Gastrocnemius medialis (tissue), 4 donors: ENCODE measurements around the gene KDM5C. TPM values are rescaled to one million over a fixed set of nuclear protein-coding genes. Genes with fewer than 3 reads are reported as not detected.

ENCODE experiments used
- ATAC-seq, 2 donors: fragments of 150-250 bp; one replicate each; pipeline ENCODE4 v1.9.1; 2016
- DNase-seq, 2 donors: peaks; one replicate each; pipeline ENCODE4 v3.0.0-alpha.2; 2019
- H3K27ac ChIP-seq, 4 donors: fragments of 200-600 bp; sonication (generic); 1 replicate in 1 of 4; 2 replicates in 3 of 4; pipeline ENCODE4 v1.5.1; 2016 to 2018; ENCODE audit warnings: mild to moderate bottlenecking in 2 of 4, moderate library complexity in 1 of 4
- H3K27me3 ChIP-seq, 3 donors: fragments of 200-600 bp; sonication (generic) in 2 of 3; 1 replicate in 1 of 3; 2 replicates in 2 of 3; pipeline versions ENCODE4 v1.5.1 to v1.6.0; 2016 to 2019; ENCODE audit warnings: mild to moderate bottlenecking in 1 of 3, moderate library complexity in 1 of 3
- H3K36me3 ChIP-seq, 2 donors: fragments of 200-600 bp; sonication (generic) in 1 of 2; one replicate each; pipeline ENCODE4 v1.5.1; 2017 to 2018
- H3K4me1 ChIP-seq, 2 donors: fragments of 200-600 bp; sonication (generic) in 1 of 2; one replicate each; pipeline ENCODE4 v1.5.1; 2016 to 2017; ENCODE audit warnings: mild to moderate bottlenecking in 2 of 2
- H3K4me3 ChIP-seq, 4 donors: fragments of 200-600 bp; sonication (generic) in 3 of 4; 1 replicate in 1 of 4; 2 replicates in 3 of 4; pipeline ENCODE4 v1.5.1; 2016 to 2019; ENCODE audit warnings: mild to moderate bottlenecking in 2 of 4
- H3K9me3 ChIP-seq, 3 donors: fragments of 200-600 bp; sonication (generic) in 2 of 3; 1 replicate in 1 of 3; 2 replicates in 2 of 3; pipeline ENCODE4 v1.5.1; 2016 to 2019
- POLR2A ChIP-seq, 2 donors: fragments of 450-650 bp; IDR thresholded peaks; one replicate each; pipeline ENCODE4 v1.6.1; 2017; ENCODE audit warnings: antibody characterized with exemption in 2 of 2, mild to moderate bottlenecking in 2 of 2, moderate library complexity in 2 of 2
- in situ Hi-C, 4 donors: fragments of 200-750 bp; cut with MboI; loops; one replicate each; pipeline versions ENCODE4 v1.15.0 to v1.8.0; 2017; ENCODE audit warnings: low sequenced_read_pairs in 4 of 4
- intact Hi-C: fragments of 100-400 bp; cut with DNase I; formaldehyde crosslinking; loops from one replicate; pipeline ENCODE4 v1.15.1; 2023; ENCODE audit warnings: low total_unique reads
- total RNA-seq, 4 donors: library from RNA; depleted of rRNA; stranded (reverse); fragments of >200 nt; gene quantifications; one replicate each; pipeline versions ENCODE4 v1.1.0 to v1.2.3, GENCODE V29; 2016
- TF ChIP-seq, protein P1 (sequence below), 5 experiments: fragments of 450-650 bp in 3 of 5; fragments of 200-600 bp in 2 of 5; sonication (generic) in 2 of 5; IDR thresholded peaks in 4 of 5; conservative IDR thresholded peaks in 1 of 5; 1 replicate in 4 of 5; 2 replicates in 1 of 5; pipeline ENCODE4 v1.5.1; 2016 to 2019; ENCODE audit warnings: antibody characterized with exemption in 5 of 5, mild to moderate bottlenecking in 3 of 5, moderate library complexity in 3 of 5

The KDM5C gene
- total RNA-seq, 4 donors from 2014 or later: 143 to 210 (median 147) TPM

DNA sequence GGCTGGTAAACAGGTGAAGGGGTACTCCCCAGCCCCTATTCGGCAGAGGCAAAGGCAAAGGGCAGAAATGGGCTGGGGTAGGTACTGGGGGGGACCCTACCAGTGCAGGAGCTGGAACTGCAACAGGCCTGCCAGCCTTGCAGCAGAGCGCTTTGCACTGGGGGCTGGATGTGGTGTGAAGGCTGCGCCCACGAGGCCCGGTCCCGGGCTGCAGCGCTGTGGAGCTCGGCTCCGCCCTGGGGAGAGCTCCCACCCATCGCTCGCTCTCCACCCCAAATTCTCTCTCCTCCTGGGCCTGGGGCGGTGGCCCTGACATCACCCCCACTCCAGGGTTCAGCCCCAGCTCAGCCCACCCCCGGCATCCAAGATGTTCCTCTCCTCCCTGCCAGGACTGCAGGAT is 32.2 kb upstream of the KDM5C start:
- in situ Hi-C loops: no loop called here
- H3K4me1 ChIP-seq: no peaks in the 10 kb centered on the region

DNA sequence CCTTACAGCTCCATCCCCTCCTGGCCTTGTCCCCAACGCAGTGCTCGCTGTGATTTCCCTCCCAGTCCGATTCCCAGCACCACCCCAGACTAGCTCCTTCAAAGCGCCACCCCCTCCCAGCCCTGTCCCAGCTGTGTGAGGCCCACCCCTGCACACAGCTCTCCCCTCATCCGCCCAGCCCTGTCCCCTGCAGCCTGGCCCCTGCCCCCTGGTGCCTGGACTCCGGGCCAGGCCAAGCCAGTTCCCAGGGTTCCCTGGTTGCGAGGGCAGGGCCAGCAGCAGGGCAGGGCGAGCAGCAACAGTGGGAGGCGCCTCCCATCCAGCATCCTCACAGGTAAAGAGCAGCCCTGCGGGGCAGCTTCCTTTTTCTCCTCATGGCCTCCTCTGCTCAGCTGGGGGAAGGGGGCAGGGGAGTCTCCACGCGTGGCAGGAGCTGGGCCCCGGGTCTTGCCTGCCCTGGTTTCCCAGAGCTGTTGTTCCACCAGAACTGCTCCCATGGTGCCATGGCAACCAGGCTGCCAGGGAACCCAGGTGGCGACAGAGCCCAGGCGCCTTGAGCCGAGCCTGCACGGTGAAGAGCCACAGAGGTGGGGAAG is 31.5 kb upstream of the KDM5C start:
- Histone ChIP-seq H3K9me3 (no peaks in the 10 kb centered on the region), H3K4me1 (no peaks in the 10 kb centered on the region), H3K36me3 (no peaks in the 10 kb centered on the region), H3K4me3 (no peak overlapping the region), H3K27me3 (peaks cover 0 to 12% (median 0%) of the 10 kb centered on the region in 3 donors), H3K27ac (no peak overlapping the region)
- DNase-seq: no peak
- TF ChIP-seq POLR2A (IDR thresholded peaks at IDR 0.05): no peak
- TF ChIP-seq, protein P1, sequence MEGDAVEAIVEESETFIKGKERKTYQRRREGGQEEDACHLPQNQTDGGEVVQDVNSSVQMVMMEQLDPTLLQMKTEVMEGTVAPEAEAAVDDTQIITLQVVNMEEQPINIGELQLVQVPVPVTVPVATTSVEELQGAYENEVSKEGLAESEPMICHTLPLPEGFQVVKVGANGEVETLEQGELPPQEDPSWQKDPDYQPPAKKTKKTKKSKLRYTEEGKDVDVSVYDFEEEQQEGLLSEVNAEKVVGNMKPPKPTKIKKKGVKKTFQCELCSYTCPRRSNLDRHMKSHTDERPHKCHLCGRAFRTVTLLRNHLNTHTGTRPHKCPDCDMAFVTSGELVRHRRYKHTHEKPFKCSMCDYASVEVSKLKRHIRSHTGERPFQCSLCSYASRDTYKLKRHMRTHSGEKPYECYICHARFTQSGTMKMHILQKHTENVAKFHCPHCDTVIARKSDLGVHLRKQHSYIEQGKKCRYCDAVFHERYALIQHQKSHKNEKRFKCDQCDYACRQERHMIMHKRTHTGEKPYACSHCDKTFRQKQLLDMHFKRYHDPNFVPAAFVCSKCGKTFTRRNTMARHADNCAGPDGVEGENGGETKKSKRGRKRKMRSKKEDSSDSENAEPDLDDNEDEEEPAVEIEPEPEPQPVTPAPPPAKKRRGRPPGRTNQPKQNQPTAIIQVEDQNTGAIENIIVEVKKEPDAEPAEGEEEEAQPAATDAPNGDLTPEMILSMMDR (IDR thresholded peaks at IDR 0.05 in 4 of 5, conservative IDR thresholded peaks at IDR 0.05 in 1 of 5): no peak
- intact Hi-C loops: no loop called here
- no peak for ATAC-seq
- in situ Hi-C loops: no loop called here

More for the DNA sequence above, 32.2 kb upstream of the KDM5C start:
- TF ChIP-seq, protein P1 (IDR thresholded peaks at IDR 0.05 in 4 of 5, conservative IDR thresholded peaks at IDR 0.05 in 1 of 5): no peak
- TF ChIP-seq POLR2A (IDR thresholded peaks at IDR 0.05): no peak
- ATAC-seq: no peak
- Histone ChIP-seq H3K4me3 (no peak overlapping the region), H3K27me3 (peaks cover 0 to 12% (median 0%) of the 10 kb centered on the region in 3 donors), H3K27ac (no peak overlapping the region), H3K36me3 (no peaks in the 10 kb centered on the region), H3K9me3 (no peaks in the 10 kb centered on the region)
- intact Hi-C loops: no loop called here
- no peak for DNase-seq

DNA sequence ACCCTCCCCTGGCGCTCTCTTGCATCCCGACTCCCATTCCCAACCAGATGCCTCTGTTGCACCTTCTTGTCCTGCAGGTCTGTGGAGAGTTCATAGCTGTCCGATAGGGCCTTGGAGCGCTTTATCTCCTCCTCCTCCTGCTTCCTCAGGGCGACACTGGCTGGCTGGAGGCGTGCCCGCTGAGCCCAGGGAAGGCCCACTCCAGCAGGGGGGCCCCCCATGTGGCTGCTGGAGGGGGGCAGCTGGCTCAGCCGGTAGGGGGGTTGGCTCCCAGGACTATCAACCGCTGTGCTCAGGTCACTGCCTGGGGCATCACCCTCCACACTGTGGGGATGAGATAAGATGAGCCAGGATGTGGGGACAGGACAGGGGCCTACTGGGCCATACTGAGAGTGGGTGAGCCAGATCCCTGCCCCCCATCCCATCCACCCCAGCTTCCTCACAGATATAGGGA is 30.8 kb upstream of the KDM5C start:
- no peak for DNase-seq
- no peak for ATAC-seq
- peaks cover 0 to 12% (median 0%) of the 10 kb centered on the region in 3 donors for H3K27me3 ChIP-seq
- H3K4me1 ChIP-seq: no peaks in the 10 kb centered on the region
- no peaks in the 10 kb centered on the region for H3K36me3 ChIP-seq
- intact Hi-C loops (no loop called here), in situ Hi-C loops (no loop called here)
- TF ChIP-seq, protein P1 (IDR thresholded peaks at IDR 0.05 in 4 of 5, conservative IDR thresholded peaks at IDR 0.05 in 1 of 5): no peak
- no peak for TF ChIP-seq POLR2A (IDR thresholded peaks at IDR 0.05)
- no peaks in the 10 kb centered on the region for H3K9me3 ChIP-seq
- no peak overlapping the region for H3K4me3 ChIP-seq
- no peak overlapping the region for H3K27ac ChIP-seq

DNA sequence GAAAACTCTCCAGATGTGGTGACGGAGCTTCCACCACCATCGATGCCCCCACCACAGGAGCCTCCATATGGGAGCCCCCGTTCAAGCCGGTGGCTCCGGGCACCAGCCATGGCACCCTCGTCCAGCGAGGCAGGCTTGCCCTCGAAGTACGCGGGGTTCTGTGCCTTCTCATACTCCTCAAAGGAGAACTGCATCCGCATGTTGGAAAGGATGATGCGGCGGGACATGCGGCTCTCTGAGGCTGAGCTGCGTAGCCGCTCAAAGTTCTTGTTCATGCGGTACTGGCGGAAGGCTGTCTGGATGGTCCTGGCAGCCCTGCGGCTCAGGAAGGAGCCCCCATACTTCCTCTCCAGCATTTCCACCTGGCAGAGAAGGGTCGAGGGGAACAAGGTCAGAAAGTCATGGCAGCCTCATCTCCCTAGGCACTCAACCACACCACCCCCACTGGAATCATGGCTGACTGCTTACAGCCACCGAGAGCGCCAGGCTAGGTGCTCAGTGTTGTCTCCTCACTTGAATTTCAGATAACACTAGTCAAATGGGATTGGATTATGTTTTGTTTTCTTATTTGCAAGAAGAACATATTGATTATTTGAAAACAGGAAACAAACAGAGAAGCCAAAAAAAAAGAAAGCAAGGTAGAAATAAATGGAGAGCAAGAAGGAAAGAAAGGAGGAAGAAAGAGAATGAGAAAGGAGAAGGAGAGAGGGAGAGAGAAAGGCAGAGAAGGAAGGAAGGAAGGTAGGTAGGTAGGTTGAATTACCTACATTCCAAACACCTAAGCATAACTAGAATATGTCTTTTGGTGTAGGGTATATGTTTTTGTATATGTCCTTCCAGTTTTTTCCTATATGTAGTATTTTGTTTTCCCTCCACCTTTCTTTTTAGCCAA is 29.8 kb upstream of the KDM5C start:
- ATAC-seq (no peak), DNase-seq (no peak)
- Histone ChIP-seq H3K27ac (no peak overlapping the region), H3K27me3 (peaks cover 0 to 12% (median 0%) of the 10 kb centered on the region in 3 donors), H3K36me3 (no peaks in the 10 kb centered on the region), H3K4me3 (no peak overlapping the region), H3K9me3 (no peaks in the 10 kb centered on the region), H3K4me1 (no peaks in the 10 kb centered on the region)
- intact Hi-C loops (no loop called here), in situ Hi-C loops (no loop called here)
- TF ChIP-seq, protein P1 (IDR thresholded peaks at IDR 0.05 in 4 of 5, conservative IDR thresholded peaks at IDR 0.05 in 1 of 5): no peak
- no peak for TF ChIP-seq POLR2A (IDR thresholded peaks at IDR 0.05)
